Retina (tissue), 1 donor: ENCODE measurements around the gene SBF2.

ENCODE experiments used
- DNase-seq: peaks from one replicate; pipeline ENCODE4 v3.0.0-alpha.2; 2016

SBF2 gene

DNA sequence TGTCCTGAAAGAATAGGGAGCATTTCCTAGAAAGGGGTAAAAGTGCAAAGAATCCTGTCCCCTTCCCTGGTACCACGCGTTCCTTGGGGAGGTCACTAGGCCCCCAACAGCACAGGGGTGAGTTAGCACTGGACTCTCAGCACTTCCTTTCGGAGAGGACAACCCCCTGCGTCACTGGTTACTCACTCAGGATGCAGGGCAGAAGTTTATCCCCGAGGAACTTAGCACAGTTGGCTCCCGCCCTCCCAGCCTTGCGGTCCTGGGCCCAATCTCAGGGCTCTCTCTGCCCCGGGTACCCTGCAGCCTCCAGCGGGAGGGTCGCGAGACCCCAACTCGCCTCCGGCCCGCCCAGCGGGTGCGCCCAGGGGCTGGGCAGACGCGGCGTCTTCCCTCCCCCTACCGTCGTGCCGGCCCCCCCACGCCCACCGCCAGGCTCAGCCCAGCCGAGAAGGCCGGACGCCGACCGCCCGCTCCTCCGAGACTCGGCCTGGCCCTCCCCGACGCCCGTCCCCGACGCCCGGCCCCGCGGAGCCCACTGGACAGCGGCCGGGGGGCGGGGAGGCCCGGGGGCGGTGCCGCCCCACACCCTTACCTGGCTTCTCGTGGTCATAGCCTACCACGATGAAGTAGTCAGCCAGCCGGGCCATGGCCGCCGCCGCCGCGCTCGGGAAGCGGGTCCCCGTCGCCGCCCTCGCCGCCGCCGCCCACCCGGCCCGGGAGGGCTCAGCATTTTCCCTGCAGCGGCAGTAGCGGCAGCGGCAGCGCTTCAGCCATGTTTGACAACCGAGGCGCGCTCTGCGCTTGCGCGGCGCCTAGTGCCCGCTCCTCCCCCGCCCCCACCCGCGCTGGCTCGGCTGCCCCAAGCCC lies at the start of gene SBF2:
Gene SBF2 (minus strand): TSS at position 797 of the 867 bp plus-strand sequence. CDS start 150 bp downstream, at position 647.
- DNase-seq = peak; percentile 74

DNA sequence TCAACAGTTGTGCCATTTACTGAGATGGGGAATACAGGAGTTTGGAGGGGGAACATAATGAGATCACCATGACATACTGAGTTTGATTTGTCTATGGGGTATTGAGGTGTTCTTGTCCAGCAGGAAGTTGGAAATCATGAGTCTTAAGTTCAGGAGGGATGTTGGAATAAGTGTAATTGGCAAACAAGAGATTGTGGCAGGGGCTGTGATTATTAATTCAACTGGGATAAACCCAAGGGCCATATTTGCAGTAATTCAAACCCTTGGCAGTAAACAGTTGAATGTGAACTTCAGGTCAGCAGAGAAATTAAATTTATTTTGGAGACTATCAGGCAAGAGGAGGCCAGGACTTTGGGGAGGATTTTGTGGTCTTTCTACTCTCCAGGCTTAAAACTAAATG lies 44.3 kb upstream of the SBF2 start:
- DNase-seq = no peak

GRCh38 chr11:10333490-10333889 lies 39.5 kb upstream of the SBF2 start:
- no peak for DNase-seq

- no peak for DNase-seq
Observed at GRCh38 chr11:10331548-10332289, 37.7 kb upstream of the SBF2 start.

GRCh38 chr11:10329935-10330334 lies 35.9 kb upstream of the SBF2 start:
- no peak for DNase-seq

DNA sequence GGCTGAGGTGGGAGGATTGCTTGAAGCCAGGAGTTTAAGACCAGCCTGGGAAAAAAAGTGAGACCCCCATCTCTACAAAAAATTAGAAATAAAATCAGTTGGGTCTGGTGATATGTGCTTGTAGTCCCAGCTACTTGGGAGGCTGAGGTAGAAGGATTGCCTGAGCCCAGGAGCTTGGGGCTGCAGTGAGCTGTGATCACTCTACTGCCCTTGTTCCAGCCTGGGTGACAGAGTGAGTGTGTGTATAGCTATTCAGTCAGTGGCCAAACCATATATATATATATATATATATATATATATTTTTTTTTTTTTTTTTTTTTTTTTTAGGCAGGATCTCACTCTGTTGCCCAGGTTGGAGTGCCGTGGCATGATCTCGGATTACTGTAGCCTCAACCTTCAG lies 35.3 kb upstream of the SBF2 start:
- DNase-seq = no peak

- DNase-seq = no peak
Observed at GRCh38 chr11:10328314-10329098, 34.5 kb upstream of the SBF2 start.

- no peak for DNase-seq
Observed at GRCh38 chr11:10327254-10327653, 33.2 kb upstream of the SBF2 start.

- no peak for DNase-seq
Observed at GRCh38 chr11:10326012-10326964, 32.3 kb upstream of the SBF2 start.

- no peak for DNase-seq
Observed at GRCh38 chr11:10325277-10326011, 31.4 kb upstream of the SBF2 start.

- no peak for DNase-seq
Observed at GRCh38 chr11:10324474-10324873, 30.5 kb upstream of the SBF2 start.

GRCh38 chr11:10323793-10324170 lies 29.8 kb upstream of the SBF2 start:
- no peak for DNase-seq

DNA sequence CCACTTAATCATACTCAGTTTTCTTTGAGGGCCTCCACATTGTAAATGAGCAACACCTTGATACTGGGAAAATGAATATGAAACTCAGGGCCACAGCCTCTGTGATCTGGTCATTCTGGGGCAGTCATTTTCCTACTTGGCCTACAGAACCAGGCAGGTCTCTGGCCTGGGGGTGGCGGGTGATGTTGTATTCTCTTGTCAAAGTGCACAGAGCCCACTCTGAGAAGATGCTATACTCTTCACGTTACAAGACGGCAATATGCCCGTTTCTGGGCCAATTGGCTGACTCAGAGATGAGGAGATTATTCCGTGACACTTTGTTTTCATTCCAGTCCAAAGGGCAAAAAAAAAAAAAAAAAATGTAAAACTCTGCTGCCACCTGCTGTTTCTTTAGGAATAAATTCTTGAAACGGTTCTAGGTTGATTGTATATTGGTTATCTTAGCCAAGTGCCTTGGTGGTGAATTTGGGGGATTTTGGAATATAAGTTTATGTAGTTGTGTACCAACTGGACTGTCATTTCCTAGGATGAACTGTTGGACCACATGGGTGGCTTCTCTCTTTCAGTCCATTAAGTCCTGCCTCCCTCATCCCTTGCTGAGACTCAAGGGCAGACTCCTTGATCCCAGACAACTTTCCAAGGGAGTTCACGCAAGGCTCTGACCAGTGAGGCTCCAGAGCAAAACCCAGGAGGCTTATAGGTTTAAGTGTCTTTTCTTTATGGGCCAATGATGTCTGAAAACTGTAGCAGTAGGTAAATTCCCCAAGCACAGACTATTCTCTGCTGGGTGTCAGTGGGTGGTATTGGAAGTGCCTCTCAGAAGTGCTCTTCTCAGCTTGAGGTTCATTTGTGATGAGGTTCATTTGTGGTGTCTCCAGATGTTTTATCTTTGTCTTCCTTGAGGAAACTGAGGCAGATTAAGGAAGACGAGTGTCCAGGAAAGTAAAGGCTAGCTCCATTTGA lies 29.1 kb upstream of the SBF2 start:
- peak; percentile 72 for DNase-seq

- no peak for DNase-seq
Observed at GRCh38 chr11:10322401-10322800, 28.4 kb upstream of the SBF2 start.

- no peak for DNase-seq
Observed at GRCh38 chr11:10320736-10321465, 26.9 kb upstream of the SBF2 start.

GRCh38 chr11:10319702-10320558 lies 25.9 kb upstream of the SBF2 start:
- no peak for DNase-seq

- no peak for DNase-seq
Observed at GRCh38 chr11:10318527-10318802, 24.4 kb upstream of the SBF2 start.

- no peak for DNase-seq
Observed at GRCh38 chr11:10317776-10318526, 23.9 kb upstream of the SBF2 start.
